Activated CD4-positive, alpha-beta T cell treated with anti-CD3 and anti-CD28 coated beads, Interleukin-2, Interleukin-6, amounts not matched to agents 100 ng/mL and 50 ng/mL, durations not matched to agents 16 hours and 8 hours (primary cell): ENCODE measurements around the gene PRDM7.
A peak's percentile ranks its signal among the peaks of the same experiment; 100 is the strongest.
"Not testable (repeated sequence)": the region's sequence is repeated elsewhere in the genome, so short reads cannot be mapped to it uniquely, and the experiment has no call there.

Experiments
- DNase-seq: peaks from one replicate; pipeline ENCODE4 v3.0.0-alpha.2; 2020

PRDM7 gene

GRCh38 chr16:90077240-90077756 is at the start of gene PRDM7:
Gene PRDM7, minus strand, starts transcription at chr16:90077331. Its CDS starts 1,421 bp downstream, at chr16:90075910.
- DNase-seq: peak; percentile 98

- DNase-seq: not testable (repeated sequence)
These were observed 44.7 kb upstream of the PRDM7 start for GRCh38 chr16:90121846-90122245.

- not testable (repeated sequence) for DNase-seq
These were observed 30.5 kb upstream of the PRDM7 start for GRCh38 chr16:90107617-90108016.

GRCh38 chr16:90107060-90107459 is 29.9 kb upstream of the PRDM7 start:
- DNase-seq: not testable (repeated sequence)

- peak; percentile 80 for DNase-seq
These were observed 29.1 kb upstream of the PRDM7 start for GRCh38 chr16:90106271-90106670.

GRCh38 chr16:90104725-90105124 is 27.6 kb upstream of the PRDM7 start:
- DNase-seq: not testable (repeated sequence)

- not testable (repeated sequence) for DNase-seq
These were observed 25.2 kb upstream of the PRDM7 start for GRCh38 chr16:90102086-90102884.

- DNase-seq: not testable (repeated sequence)
These were observed 24.2 kb upstream of the PRDM7 start for GRCh38 chr16:90101332-90101731.

- DNase-seq: not testable (repeated sequence)
These were observed 23.7 kb upstream of the PRDM7 start for GRCh38 chr16:90100790-90101189.

- DNase-seq: not testable (repeated sequence)
These were observed 23.1 kb upstream of the PRDM7 start for GRCh38 chr16:90100229-90100628.

GRCh38 chr16:90098936-90099335 is 21.8 kb upstream of the PRDM7 start:
- not testable (repeated sequence) for DNase-seq

GRCh38 chr16:90097010-90097684 is 20.0 kb upstream of the PRDM7 start:
- DNase-seq: not testable (repeated sequence)

GRCh38 chr16:90094791-90095190 is 17.7 kb upstream of the PRDM7 start:
- not testable (repeated sequence) for DNase-seq

GRCh38 chr16:90094296-90094695 is 17.2 kb upstream of the PRDM7 start:
- not testable (repeated sequence) for DNase-seq

- DNase-seq: not testable (repeated sequence)
These were observed 16.7 kb upstream of the PRDM7 start for GRCh38 chr16:90093799-90094198.

- not testable (repeated sequence) for DNase-seq
These were observed 15.7 kb upstream of the PRDM7 start for GRCh38 chr16:90092781-90093180.

- DNase-seq: no peak
These were observed 7.3 kb upstream of the PRDM7 start for GRCh38 chr16:90084215-90084950.

- DNase-seq: peak; percentile 23
These were observed 6.0 kb upstream of the PRDM7 start for GRCh38 chr16:90083139-90083538.

- no peak for DNase-seq
These were observed 4.5 kb upstream of the PRDM7 start for GRCh38 chr16:90081606-90081970.

- DNase-seq: no peak
These were observed 1.4 kb upstream of the PRDM7 start for GRCh38 chr16:90078579-90078895.

GRCh38 chr16:90077757-90078578 is 837 bp upstream of the PRDM7 start:
- DNase-seq: peak; percentile 56

- DNase-seq: no peak
These were observed 4.6 kb downstream of the PRDM7 start for GRCh38 chr16:90072442-90073105.
